ENCODE measurements around the gene CCDC82. TPM values are rescaled to one million over a fixed set of nuclear protein-coding genes. Genes with fewer than 3 reads are reported as not detected.
A peak's percentile ranks its signal among the peaks of the same experiment; 100 is the strongest.

The CCDC82 gene
- polyA plus RNA-seq, 1 donor, result 29.3 TPM

DNA sequence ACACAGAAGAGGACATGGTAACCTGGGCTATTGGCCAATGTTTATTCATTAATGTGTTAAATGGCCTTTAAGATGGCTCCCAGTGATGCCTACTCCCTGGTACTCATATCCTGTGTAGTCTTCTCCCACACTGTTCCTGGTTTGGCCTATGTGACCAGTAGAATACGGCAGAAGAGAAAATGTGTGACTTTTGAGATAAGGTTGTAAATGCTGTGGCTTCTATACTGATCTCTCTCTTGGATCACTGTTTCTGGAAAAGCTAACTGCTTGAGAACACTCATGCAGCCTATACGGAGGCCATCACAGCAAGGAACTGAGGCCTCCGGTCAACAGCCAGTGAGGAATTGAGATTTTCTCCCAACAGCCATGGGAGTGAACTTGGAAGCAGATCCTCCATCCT, 70.9 kb downstream of the CCDC82 start:
- peaks cover 5% of the 10 kb centered on the region for H3K36me3 ChIP-seq (ENCODE audit: control insufficient read depth, insufficient read depth, low read length)
- peaks cover 12% of the 10 kb centered on the region for H3K4me1 ChIP-seq (ENCODE audit: control insufficient read depth, insufficient read depth, low read length)
- no peak overlapping the region for H3K27ac ChIP-seq (ENCODE audit: low read length)
- no peak overlapping the region for H3K4me3 ChIP-seq (ENCODE audit: low read length)
- H3K27me3 ChIP-seq (ENCODE audit: control insufficient read depth, insufficient read depth, low read length), result no peaks in the 10 kb centered on the region
- H3K9me3 ChIP-seq (ENCODE audit: control insufficient read depth, low read depth, low read length), result no peaks in the 10 kb centered on the region
- no CpG with 5 or more reads among the region's 3 CpGs for WGBS (ENCODE audit: insufficient coverage, low lambda C conversion rate)
- no peak for DNase-seq

DNA sequence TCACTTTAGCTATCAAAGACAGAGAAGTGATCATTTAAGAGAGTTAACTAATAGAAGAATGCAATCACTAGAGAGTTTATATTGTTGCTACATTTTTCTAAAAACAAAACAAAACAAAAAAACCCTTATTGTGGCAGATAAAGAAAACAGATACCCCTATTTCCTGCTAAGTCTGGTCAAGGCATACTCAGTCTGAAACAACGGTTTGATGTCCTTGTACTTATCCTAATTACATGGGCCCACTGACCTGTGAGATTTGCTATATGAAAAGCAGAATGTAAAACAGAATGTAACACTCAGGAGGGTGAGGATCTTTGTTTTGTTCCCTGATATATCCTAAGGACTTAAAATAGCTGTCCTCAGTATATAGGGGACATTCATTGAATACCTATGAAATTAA, 71.3 kb downstream of the CCDC82 start:
- DNase-seq, result no peak
- 100% methylated on average over 1 of the region's 1 CpG for WGBS (ENCODE audit: insufficient coverage, low lambda C conversion rate)
- peaks cover 2% of the 10 kb centered on the region for H3K36me3 ChIP-seq (ENCODE audit: control insufficient read depth, insufficient read depth, low read length)
- H3K4me1 ChIP-seq (ENCODE audit: control insufficient read depth, insufficient read depth, low read length), result peaks cover 13% of the 10 kb centered on the region
- no peak overlapping the region for H3K4me3 ChIP-seq (ENCODE audit: low read length)
- H3K27ac ChIP-seq (ENCODE audit: low read length), result no peak overlapping the region
- no peaks in the 10 kb centered on the region for H3K9me3 ChIP-seq (ENCODE audit: control insufficient read depth, low read depth, low read length)
- no peaks in the 10 kb centered on the region for H3K27me3 ChIP-seq (ENCODE audit: control insufficient read depth, insufficient read depth, low read length)

DNA sequence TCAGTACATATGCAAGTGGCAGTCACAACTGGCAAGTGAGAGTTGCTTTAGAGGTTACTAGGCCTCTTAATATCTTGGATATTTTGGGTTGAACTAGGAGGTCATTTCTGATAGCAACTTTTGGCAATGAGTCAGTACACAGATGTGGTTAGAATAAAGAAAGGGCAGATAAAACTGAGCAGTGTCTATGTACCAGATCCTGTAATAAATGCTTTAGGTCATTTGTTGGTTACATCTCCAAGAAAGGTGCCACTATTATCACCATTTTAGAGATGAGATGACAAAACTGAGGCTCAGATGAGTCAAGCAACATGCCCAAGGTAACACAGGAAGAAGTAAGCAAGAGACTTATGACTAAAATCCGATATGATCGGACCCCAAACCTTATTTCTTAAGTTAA, 71.7 kb downstream of the CCDC82 start:
- Histone ChIP-seq H3K4me1 (ENCODE audit: control insufficient read depth, insufficient read depth, low read length) (peaks cover 13% of the 10 kb centered on the region), H3K27me3 (ENCODE audit: control insufficient read depth, insufficient read depth, low read length) (no peaks in the 10 kb centered on the region), H3K4me3 (ENCODE audit: low read length) (no peak overlapping the region), H3K27ac (ENCODE audit: low read length) (no peak overlapping the region), H3K36me3 (ENCODE audit: control insufficient read depth, insufficient read depth, low read length) (peaks cover 2% of the 10 kb centered on the region), H3K9me3 (ENCODE audit: control insufficient read depth, low read depth, low read length) (no peaks in the 10 kb centered on the region)
- DNase-seq, result no peak
- WGBS (ENCODE audit: insufficient coverage, low lambda C conversion rate), result 100% methylated on average over 2 of the region's 2 CpGs

DNA sequence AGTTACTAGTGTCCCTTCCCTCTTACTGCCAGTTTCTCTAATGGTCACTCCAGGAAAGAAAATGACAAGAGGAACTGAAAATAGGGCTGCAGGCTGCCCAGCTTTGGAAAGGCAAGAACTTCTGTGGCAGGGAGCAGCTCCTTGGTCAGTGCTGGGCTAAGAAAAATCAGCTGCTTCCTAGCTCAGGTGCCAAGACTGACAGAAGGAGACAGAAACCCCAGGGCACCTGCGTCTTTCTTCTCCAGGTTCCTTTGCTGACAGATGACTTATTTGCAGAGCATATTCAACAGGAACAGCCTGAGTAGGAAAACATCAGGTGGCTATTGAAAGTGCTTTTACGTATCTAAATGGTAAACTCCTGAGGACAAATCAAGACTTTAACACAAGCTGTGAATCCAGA, 72.1 kb downstream of the CCDC82 start:
- Histone ChIP-seq H3K4me1 (ENCODE audit: control insufficient read depth, insufficient read depth, low read length) (peaks cover 13% of the 10 kb centered on the region), H3K4me3 (ENCODE audit: low read length) (no peak overlapping the region), H3K27ac (ENCODE audit: low read length) (no peak overlapping the region), H3K9me3 (ENCODE audit: control insufficient read depth, low read depth, low read length) (no peaks in the 10 kb centered on the region), H3K27me3 (ENCODE audit: control insufficient read depth, insufficient read depth, low read length) (no peaks in the 10 kb centered on the region), H3K36me3 (ENCODE audit: control insufficient read depth, insufficient read depth, low read length) (peaks cover 2% of the 10 kb centered on the region)
- WGBS (ENCODE audit: insufficient coverage, low lambda C conversion rate), result no CpG with 5 or more reads among the region's 2 CpGs
- no peak for DNase-seq

DNA sequence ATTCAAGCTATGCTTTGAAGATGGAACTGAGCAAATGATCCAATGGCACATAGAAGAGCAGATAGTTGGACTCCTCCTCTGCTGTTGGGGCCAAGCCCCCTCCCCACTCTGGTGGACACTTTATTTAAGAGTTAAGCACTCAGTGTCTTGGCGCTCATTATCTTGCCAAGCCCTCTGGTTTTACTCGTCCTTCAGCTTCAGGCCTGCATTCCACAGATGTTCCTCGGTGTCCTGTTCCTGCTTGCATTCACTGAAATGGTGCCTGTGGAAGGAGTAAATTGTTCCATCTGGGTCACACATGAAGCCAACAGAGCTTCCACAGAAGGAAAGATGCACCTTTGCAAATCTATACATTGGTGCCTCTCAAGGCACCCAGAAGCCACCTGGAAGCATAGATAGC, 72.8 kb downstream of the CCDC82 start:
- H3K9me3 ChIP-seq (ENCODE audit: control insufficient read depth, low read depth, low read length), result no peaks in the 10 kb centered on the region
- no peak overlapping the region for H3K27ac ChIP-seq (ENCODE audit: low read length)
- no peaks in the 10 kb centered on the region for H3K27me3 ChIP-seq (ENCODE audit: control insufficient read depth, insufficient read depth, low read length)
- no CpG with 5 or more reads among the region's 3 CpGs for WGBS (ENCODE audit: insufficient coverage, low lambda C conversion rate)
- DNase-seq, result no peak
- peaks cover 2% of the 10 kb centered on the region for H3K36me3 ChIP-seq (ENCODE audit: control insufficient read depth, insufficient read depth, low read length)
- H3K4me3 ChIP-seq (ENCODE audit: low read length), result no peak overlapping the region
- peaks cover 13% of the 10 kb centered on the region for H3K4me1 ChIP-seq (ENCODE audit: control insufficient read depth, insufficient read depth, low read length)

DNA sequence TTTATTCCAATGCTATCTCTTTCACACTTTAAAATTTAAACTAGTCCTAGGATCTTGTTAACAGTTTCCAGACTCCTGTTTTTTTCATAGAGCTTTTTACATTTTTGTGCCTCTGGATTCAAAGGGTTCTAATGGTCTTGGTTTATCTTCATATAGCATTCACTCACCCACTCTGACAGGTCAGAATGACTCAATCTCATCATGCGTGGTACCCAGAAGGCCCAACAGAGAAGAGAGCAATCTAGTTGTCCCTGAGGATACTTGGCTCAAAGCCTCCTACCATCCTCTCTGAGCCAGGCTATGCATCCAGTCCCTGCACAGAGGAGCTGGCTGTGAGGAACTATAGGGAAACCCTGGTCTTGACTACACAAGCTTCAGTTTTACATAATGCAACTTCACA, 74.2 kb downstream of the CCDC82 start:
- WGBS (ENCODE audit: insufficient coverage, low lambda C conversion rate), result no CpG with 5 or more reads among the region's 1 CpG
- H3K27me3 ChIP-seq (ENCODE audit: control insufficient read depth, insufficient read depth, low read length), result no peaks in the 10 kb centered on the region
- H3K4me1 ChIP-seq (ENCODE audit: control insufficient read depth, insufficient read depth, low read length), result peaks cover 19% of the 10 kb centered on the region
- H3K4me3 ChIP-seq (ENCODE audit: low read length), result no peak overlapping the region
- H3K9me3 ChIP-seq (ENCODE audit: control insufficient read depth, low read depth, low read length), result no peaks in the 10 kb centered on the region
- peaks cover 2% of the 10 kb centered on the region for H3K36me3 ChIP-seq (ENCODE audit: control insufficient read depth, insufficient read depth, low read length)
- no peak for DNase-seq
- H3K27ac ChIP-seq (ENCODE audit: low read length), result no peak overlapping the region

DNA sequence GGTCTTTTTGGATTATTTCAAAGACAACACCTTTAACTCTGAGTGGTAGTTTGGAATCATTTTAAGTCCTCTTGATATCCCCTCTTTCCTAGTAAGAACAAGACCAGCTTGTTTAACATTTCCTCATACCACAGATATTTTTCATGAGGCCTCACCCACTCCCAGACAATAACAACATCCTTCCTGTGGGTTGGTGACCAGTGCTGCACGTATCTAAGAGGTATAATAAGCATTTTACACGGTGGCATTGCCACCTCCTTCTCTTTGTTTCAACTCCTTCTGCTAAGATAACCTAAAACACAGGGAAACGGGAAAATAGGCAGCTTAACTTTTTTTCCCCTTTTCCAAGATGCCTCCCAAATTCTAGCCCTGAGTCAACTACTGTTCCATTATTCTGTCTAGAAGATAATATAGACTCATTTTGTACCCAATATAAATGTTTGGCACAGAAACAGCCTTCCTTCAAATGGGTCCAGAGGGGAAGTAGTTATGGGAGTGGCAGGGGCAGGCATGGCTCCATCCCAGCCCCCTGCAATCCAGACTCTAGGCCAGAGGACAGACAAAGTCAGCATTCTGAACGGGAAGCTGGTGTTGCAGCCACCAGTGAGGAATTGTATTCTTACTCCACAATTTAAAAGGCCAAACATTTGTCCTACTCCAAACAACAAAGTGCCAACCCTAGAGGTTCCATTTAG, 75.2 kb downstream of the CCDC82 start:
- no peak overlapping the region for H3K27ac ChIP-seq (ENCODE audit: low read length)
- no peak overlapping the region for H3K4me3 ChIP-seq (ENCODE audit: low read length)
- H3K9me3 ChIP-seq (ENCODE audit: control insufficient read depth, low read depth, low read length), result no peaks in the 10 kb centered on the region
- WGBS (ENCODE audit: insufficient coverage, low lambda C conversion rate), result no CpG with 5 or more reads among the region's 4 CpGs
- peak in 1 of 2 donors; percentile 49 for DNase-seq
- peaks cover 2% of the 10 kb centered on the region for H3K36me3 ChIP-seq (ENCODE audit: control insufficient read depth, insufficient read depth, low read length)
- no peaks in the 10 kb centered on the region for H3K27me3 ChIP-seq (ENCODE audit: control insufficient read depth, insufficient read depth, low read length)
- peaks cover 23% of the 10 kb centered on the region for H3K4me1 ChIP-seq (ENCODE audit: control insufficient read depth, insufficient read depth, low read length)

DNA sequence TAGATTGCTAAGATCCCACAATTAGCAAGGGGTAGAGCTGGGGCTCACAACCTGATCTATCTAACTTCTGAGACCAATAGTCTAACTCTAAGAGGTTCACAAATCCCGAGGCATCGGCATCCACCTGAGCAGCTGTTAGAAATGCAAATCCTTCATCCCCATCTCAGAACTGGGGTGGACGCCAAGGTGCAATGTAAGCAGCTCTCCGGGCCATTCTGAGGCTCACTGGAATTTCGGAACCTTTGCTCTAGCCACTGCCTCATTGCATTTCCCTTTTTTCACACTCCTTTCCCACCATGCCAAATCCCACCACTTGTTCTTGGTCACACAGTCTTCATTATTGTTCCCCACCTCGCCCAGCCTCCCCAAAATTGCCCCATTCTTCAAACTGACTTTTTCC, 76.5 kb downstream of the CCDC82 start:
- Histone ChIP-seq H3K27me3 (ENCODE audit: control insufficient read depth, insufficient read depth, low read length) (no peaks in the 10 kb centered on the region), H3K36me3 (ENCODE audit: control insufficient read depth, insufficient read depth, low read length) (peaks cover 2% of the 10 kb centered on the region), H3K4me1 (ENCODE audit: control insufficient read depth, insufficient read depth, low read length) (peaks cover 25% of the 10 kb centered on the region), H3K27ac (ENCODE audit: low read length) (no peak overlapping the region), H3K9me3 (ENCODE audit: control insufficient read depth, low read depth, low read length) (no peaks in the 10 kb centered on the region), H3K4me3 (ENCODE audit: low read length) (no peak overlapping the region)
- no peak for DNase-seq
- WGBS (ENCODE audit: insufficient coverage, low lambda C conversion rate), result 89% methylated on average over 3 of the region's 6 CpGs

DNA sequence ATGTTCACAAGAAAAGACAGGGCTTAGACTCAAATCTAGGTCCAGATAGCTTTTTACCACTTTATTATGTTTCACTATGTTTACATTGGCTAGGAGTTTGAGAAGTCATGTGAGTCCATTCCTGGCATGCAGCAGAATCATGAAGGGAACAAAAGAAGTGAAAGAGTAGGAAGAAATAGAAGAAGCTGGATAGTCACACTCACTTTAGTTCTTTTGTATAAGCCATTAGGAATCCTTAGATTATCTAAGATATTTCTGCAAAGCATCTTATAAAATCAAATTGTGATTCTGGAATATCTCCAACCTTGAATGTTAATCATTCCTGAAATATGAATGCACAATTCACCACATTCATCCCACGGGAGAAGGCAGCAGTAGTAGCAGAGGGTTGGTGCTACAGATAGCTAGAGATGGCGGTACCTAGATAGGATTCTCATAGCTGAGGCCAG, 78.6 kb downstream of the CCDC82 start:
- DNase-seq, result peak; percentile 19 to 72
- Histone ChIP-seq H3K9me3 (ENCODE audit: control insufficient read depth, low read depth, low read length) (no peaks in the 10 kb centered on the region), H3K4me1 (ENCODE audit: control insufficient read depth, insufficient read depth, low read length) (peaks cover 41% of the 10 kb centered on the region), H3K36me3 (ENCODE audit: control insufficient read depth, insufficient read depth, low read length) (no peaks in the 10 kb centered on the region), H3K27me3 (ENCODE audit: control insufficient read depth, insufficient read depth, low read length) (no peaks in the 10 kb centered on the region), H3K4me3 (ENCODE audit: low read length) (no peak overlapping the region), H3K27ac (ENCODE audit: low read length) (peak overlapping the region; percentile 47)
- WGBS (ENCODE audit: insufficient coverage, low lambda C conversion rate), result no CpG with 5 or more reads among the region's 2 CpGs

DNA sequence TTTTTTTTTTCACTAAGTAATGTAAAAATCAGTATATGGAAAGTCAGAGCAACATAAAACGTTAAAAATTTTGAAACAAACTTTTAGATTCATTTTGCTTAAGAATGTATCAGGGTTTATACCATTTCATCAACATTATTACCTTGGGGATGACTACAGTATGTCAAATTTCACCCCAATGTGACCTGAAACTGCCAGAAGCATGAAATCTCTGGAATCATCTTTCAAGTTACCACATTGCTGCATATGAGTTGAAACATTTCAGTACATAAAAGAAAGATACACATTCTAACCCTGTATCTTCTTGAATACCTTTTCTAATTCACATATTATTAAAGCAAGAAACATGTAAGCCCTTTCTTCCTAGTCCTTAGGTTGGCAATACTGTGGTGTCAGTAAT, 79.5 kb downstream of the CCDC82 start:
- no peaks in the 10 kb centered on the region for H3K9me3 ChIP-seq (ENCODE audit: control insufficient read depth, low read depth, low read length)
- H3K27ac ChIP-seq (ENCODE audit: low read length), result no peak overlapping the region
- H3K27me3 ChIP-seq (ENCODE audit: control insufficient read depth, insufficient read depth, low read length), result no peaks in the 10 kb centered on the region
- no peaks in the 10 kb centered on the region for H3K36me3 ChIP-seq (ENCODE audit: control insufficient read depth, insufficient read depth, low read length)
- WGBS (ENCODE audit: insufficient coverage, low lambda C conversion rate), result 100% methylated on average over 1 of the region's 1 CpG
- H3K4me3 ChIP-seq (ENCODE audit: low read length), result no peak overlapping the region
- H3K4me1 ChIP-seq (ENCODE audit: control insufficient read depth, insufficient read depth, low read length), result peaks cover 44% of the 10 kb centered on the region
- DNase-seq, result no peak

DNA sequence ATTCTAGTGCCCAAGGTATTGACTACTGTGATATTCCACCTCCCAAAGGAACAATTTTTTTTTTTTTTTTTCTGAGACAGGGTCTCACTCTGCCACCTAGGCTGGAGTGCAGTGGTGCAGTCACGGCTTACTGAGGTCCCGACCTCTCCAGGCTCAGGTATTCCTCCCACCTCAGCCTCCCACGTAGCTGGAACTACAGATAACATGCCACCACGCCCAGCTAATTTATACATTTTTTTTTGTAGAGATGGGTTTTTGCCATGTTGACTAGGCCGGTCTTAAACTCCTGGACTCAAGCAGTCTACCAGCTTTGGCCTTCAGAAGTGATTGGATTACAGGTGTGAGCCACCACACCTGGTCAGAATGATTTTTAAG, 80.1 kb downstream of the CCDC82 start:
- WGBS (ENCODE audit: insufficient coverage, low lambda C conversion rate), result no CpG with 5 or more reads among the region's 5 CpGs
- Histone ChIP-seq H3K27me3 (ENCODE audit: control insufficient read depth, insufficient read depth, low read length) (no peaks in the 10 kb centered on the region), H3K4me3 (ENCODE audit: low read length) (no peak overlapping the region), H3K4me1 (ENCODE audit: control insufficient read depth, insufficient read depth, low read length) (peaks cover 40% of the 10 kb centered on the region), H3K36me3 (ENCODE audit: control insufficient read depth, insufficient read depth, low read length) (no peaks in the 10 kb centered on the region), H3K9me3 (ENCODE audit: control insufficient read depth, low read depth, low read length) (no peaks in the 10 kb centered on the region), H3K27ac (ENCODE audit: low read length) (no peak overlapping the region)
- DNase-seq, result no peak

Measured in large intestine (tissue), 3 donors.